ENCODE measurements around the gene HMGA1. TPM values are rescaled to one million over a fixed set of nuclear protein-coding genes. Genes with fewer than 3 reads are reported as not detected.

HMGA1 gene
- total and polyA plus RNA-seq, 2 of the 13 experiments (the other 11 are each of a cell fraction or from before 2014, with no cell fraction given) = 117 to 145 TPM

- TF ChIP-seq USF2 (IDR thresholded peaks at IDR 0.05; ENCODE audit: low read depth, low read length) (no peak), USF2 (CRISPR knock-in tag; IDR thresholded peaks at IDR 0.05; ENCODE audit: borderline replicate concordance) (no peak), MEIS1 (CRISPR knock-in tag; IDR thresholded peaks at IDR 0.05; ENCODE audit: borderline replicate concordance) (no peak; the same call in 1 of the 2 replicates), DBP (CRISPR knock-in tag; IDR thresholded peaks at IDR 0.05; ENCODE audit: not compliant biosample characterization) (no peak), SYNCRIP (IDR thresholded peaks at IDR 0.05; ENCODE audit: insufficient read depth, low read depth, low read length) (no peak), GATAD1 (CRISPR knock-in tag; IDR thresholded peaks at IDR 0.05) (0 out of 2 replicates have a peak, but pooled peaks have one; percentile 43), MLX (CRISPR knock-in tag; IDR thresholded peaks at IDR 0.05) (no peak), NFYB (CRISPR knock-in tag; IDR thresholded peaks at IDR 0.05) (no peak), ZNF253 (CRISPR knock-in tag; IDR thresholded peaks at IDR 0.05; ENCODE audit: borderline replicate concordance) (0 out of 2 replicates have a peak, but pooled peaks have one; percentile 25), GLMP (CRISPR knock-in tag; IDR thresholded peaks at IDR 0.05; ENCODE audit: borderline replicate concordance) (no peak), RBFOX2 (IDR thresholded peaks at IDR 0.05; ENCODE audit: low read depth, low read length) (peak; percentile 62), ZNF335 (CRISPR knock-in tag; IDR thresholded peaks at IDR 0.05) (peak; percentile 97), CREB1 (IDR thresholded peaks at IDR 0.05) (peak; percentile 16; the same call in 1 of the 2 replicates), CREB1 (CRISPR knock-in tag; IDR thresholded peaks at IDR 0.05) (no peak), HDAC6 (IDR thresholded peaks at IDR 0.05; ENCODE audit: low read depth, low read length) (no peak), ZNF20 (CRISPR knock-in tag; IDR thresholded peaks at IDR 0.05) (no peak), ZNF569 (CRISPR knock-in tag; IDR thresholded peaks at IDR 0.05; ENCODE audit: borderline replicate concordance) (no peak), BRCA1 (CRISPR knock-in tag; IDR thresholded peaks at IDR 0.05) (no peak), ZNF264 (CRISPR knock-in tag; IDR thresholded peaks at IDR 0.05) (no peak), E2F2 (CRISPR knock-in tag; IDR thresholded peaks at IDR 0.05; ENCODE audit: borderline replicate concordance) (no peak), MAX (IDR thresholded peaks at IDR 0.05) (peak; percentile 90)
Observed at GRCh38 chr6:34223956-34224940, 12.4 kb upstream of the HMGA1 start (continued).

All from HepG2 (cell line).